Tibial nerve (tissue), 3 donors: ENCODE data around the gene RCC1.

ENCODE experiments used
- CTCF ChIP-seq, 5 experiments: fragments of 200-600 bp in 3 of 5; fragments of 450-650 bp in 2 of 5; sonication (generic) in 3 of 5; IDR thresholded peaks; one replicate each; pipeline ENCODE4 v1.5.1; 2016 to 2019; ENCODE audit warnings: antibody characterized with exemption in 5 of 5, mild to moderate bottlenecking in 3 of 5, moderate library complexity in 2 of 5
- POLR2A ChIP-seq, 2 donors: fragments of 450-650 bp; IDR thresholded peaks; one replicate each; pipeline ENCODE4 v1.6.1; 2017; ENCODE audit warnings: antibody characterized with exemption in 2 of 2, mild to moderate bottlenecking in 2 of 2, moderate library complexity in 2 of 2

GRCh38 chr1:28571911-28572310, 66.1 kb downstream of the RCC1 start:
- TF ChIP-seq CTCF (IDR thresholded peaks at IDR 0.05) (no peak), POLR2A (IDR thresholded peaks at IDR 0.05) (no peak)
